ENCODE measurements around the gene MPG. TPM values are rescaled to one million over a fixed set of nuclear protein-coding genes. Genes with fewer than 3 reads are reported as not detected.

The MPG gene
- total RNA-seq, 2 experiments from 2014 or later, result 45.8 to 48.1 TPM

GRCh38 chr16:85865-86264, 7.8 kb downstream of the MPG start:
- peaks cover 22% of the 10 kb centered on the region for H3K4me1 Mint-ChIP-seq
- H3K36me3 Mint-ChIP-seq, result peaks cover 9% of the 10 kb centered on the region
- peak overlapping the region; percentile 16 for H3K27ac Mint-ChIP-seq
- no peaks in the 10 kb centered on the region for H3K9me3 Mint-ChIP-seq
- no peaks in the 10 kb centered on the region for H3K27me3 Mint-ChIP-seq
- ATAC-seq (ENCODE audit: low read depth), result no peak
- H3K4me3 Mint-ChIP-seq, result no peak overlapping the region
- POLR2A ChIA-PET, result interaction anchor here (0.6 kb wide), 1 partner anchor 135 kb away, joined by 3 read pairs; no protein-coding TSS in a partner anchor
- DNase-seq, result no peak

- Mint-ChIP-seq H3K27ac (peak overlapping the region; percentile 16), H3K27me3 (no peaks in the 10 kb centered on the region)
Measured at GRCh38 chr16:86483-86952, 8.5 kb downstream of the MPG start.

GRCh38 chr16:88613-89012, 10.6 kb downstream of the MPG start:
- DNase-seq (no peak), ATAC-seq (ENCODE audit: low read depth) (no peak)
- peaks cover 7% of the 10 kb centered on the region for H3K36me3 Mint-ChIP-seq
- no peaks in the 10 kb centered on the region for H3K9me3 Mint-ChIP-seq
- H3K27me3 Mint-ChIP-seq, result no peaks in the 10 kb centered on the region
- H3K27ac Mint-ChIP-seq, result no peak overlapping the region
- H3K4me3 Mint-ChIP-seq, result no peak overlapping the region
- H3K4me1 Mint-ChIP-seq, result peaks cover 22% of the 10 kb centered on the region
- POLR2A ChIA-PET, result no interaction called here

More at GRCh38 chr16:86483-86952, 8.5 kb downstream of the MPG start:
- H3K4me1 Mint-ChIP-seq, result peaks cover 22% of the 10 kb centered on the region
- no peak overlapping the region for H3K4me3 Mint-ChIP-seq
- ATAC-seq (ENCODE audit: low read depth), result no peak
- POLR2A ChIA-PET, result no interaction called here
- no peaks in the 10 kb centered on the region for H3K9me3 Mint-ChIP-seq
- no peak for DNase-seq
- H3K36me3 Mint-ChIP-seq, result peaks cover 9% of the 10 kb centered on the region

GRCh38 chr16:89391-90302, 11.6 kb downstream of the MPG start:
- no peak for ATAC-seq (ENCODE audit: low read depth)
- Mint-ChIP-seq H3K27ac (no peak overlapping the region), H3K4me3 (no peak overlapping the region), H3K36me3 (peaks cover 2% of the 10 kb centered on the region), H3K9me3 (no peaks in the 10 kb centered on the region), H3K27me3 (no peaks in the 10 kb centered on the region), H3K4me1 (peaks cover 11% of the 10 kb centered on the region)
- POLR2A ChIA-PET, result no interaction called here
- no peak for DNase-seq

DNA sequence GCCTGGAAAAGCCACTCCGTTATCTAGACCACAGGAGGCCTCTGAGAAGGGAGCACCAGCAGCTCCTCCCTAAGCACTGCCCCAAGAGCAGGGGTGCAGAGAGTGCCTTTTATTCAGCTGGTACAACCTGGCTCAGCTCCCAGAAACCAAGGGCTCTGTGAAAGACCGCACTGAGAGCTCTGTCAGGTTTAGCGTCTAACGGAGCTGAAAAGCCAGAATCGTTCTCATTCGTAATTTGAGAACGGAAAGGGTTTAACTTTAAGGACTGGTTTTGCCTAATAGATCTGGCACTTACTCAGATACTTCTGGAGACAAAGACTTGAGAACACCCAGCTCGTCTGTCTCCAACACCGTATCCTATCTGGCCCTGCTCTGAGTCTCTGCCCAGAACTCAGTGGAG, 13.5 kb downstream of the MPG start:
- H3K4me1 Mint-ChIP-seq, result peaks cover 1% of the 10 kb centered on the region
- no peak overlapping the region for H3K27ac Mint-ChIP-seq
- no peaks in the 10 kb centered on the region for H3K27me3 Mint-ChIP-seq
- no peak overlapping the region for H3K4me3 Mint-ChIP-seq
- ATAC-seq (ENCODE audit: low read depth) (no peak), DNase-seq (no peak)
- H3K36me3 Mint-ChIP-seq, result peaks cover 2% of the 10 kb centered on the region
- H3K9me3 Mint-ChIP-seq, result no peaks in the 10 kb centered on the region
- POLR2A ChIA-PET, result interaction anchor here (0.6 to 1.0 kb wide), 2 partner anchors 8 to 13 kb away, joined by 3 read pairs; partner anchors contain the start of gene MPG

- ATAC-seq (ENCODE audit: low read depth) (no peak), DNase-seq (no peak)
- H3K4me1 Mint-ChIP-seq, result peaks cover 5% of the 10 kb centered on the region
- H3K9me3 Mint-ChIP-seq, result no peaks in the 10 kb centered on the region
- no peaks in the 10 kb centered on the region for H3K36me3 Mint-ChIP-seq
- no peak overlapping the region for H3K27ac Mint-ChIP-seq
- no peaks in the 10 kb centered on the region for H3K27me3 Mint-ChIP-seq
- no peak overlapping the region for H3K4me3 Mint-ChIP-seq
- POLR2A ChIA-PET, result interaction anchor here (0.9 to 4.6 kb wide), 3 partner anchors 8 to 27 kb away, joined by 3 to 52 read pairs (median 6); partner anchors contain the start of gene MPG
Measured at GRCh38 chr16:92431-93339, 14.7 kb downstream of the MPG start.

- POLR2A ChIA-PET, result interaction anchor here (1.7 to 4.6 kb wide), 2 partner anchors 11 to 29 kb away, joined by 7 to 52 read pairs; no protein-coding TSS in a partner anchor
- ATAC-seq (ENCODE audit: low read depth) (no peak), DNase-seq (no peak)
- H3K4me3 Mint-ChIP-seq, result no peak overlapping the region
- H3K27me3 Mint-ChIP-seq, result no peaks in the 10 kb centered on the region
- no peak overlapping the region for H3K27ac Mint-ChIP-seq
- peaks cover 5% of the 10 kb centered on the region for H3K4me1 Mint-ChIP-seq
- no peaks in the 10 kb centered on the region for H3K36me3 Mint-ChIP-seq
- H3K9me3 Mint-ChIP-seq, result no peaks in the 10 kb centered on the region
Measured at GRCh38 chr16:94918-95265, 16.9 kb downstream of the MPG start.

- no peaks in the 10 kb centered on the region for H3K36me3 Mint-ChIP-seq
- H3K9me3 Mint-ChIP-seq, result no peaks in the 10 kb centered on the region
- peak overlapping the region; percentile 40 for H3K27ac Mint-ChIP-seq
- DNase-seq (peak; percentile 96), ATAC-seq (ENCODE audit: low read depth) (peak; percentile 93)
- POLR2A ChIA-PET, result interaction anchor here (0.6 to 4.6 kb wide), 10 partner anchors 20 to 304 kb away, joined by 3 to 52 read pairs (median 4); partner anchors contain the start of genes POLR3K, RHBDF1 and SNRNP25
- peaks cover 5% of the 10 kb centered on the region for H3K4me1 Mint-ChIP-seq
- no peaks in the 10 kb centered on the region for H3K27me3 Mint-ChIP-seq
- H3K4me3 Mint-ChIP-seq, result no peak overlapping the region
Measured at GRCh38 chr16:96935-97381, 18.9 kb downstream of the MPG start.

DNA sequence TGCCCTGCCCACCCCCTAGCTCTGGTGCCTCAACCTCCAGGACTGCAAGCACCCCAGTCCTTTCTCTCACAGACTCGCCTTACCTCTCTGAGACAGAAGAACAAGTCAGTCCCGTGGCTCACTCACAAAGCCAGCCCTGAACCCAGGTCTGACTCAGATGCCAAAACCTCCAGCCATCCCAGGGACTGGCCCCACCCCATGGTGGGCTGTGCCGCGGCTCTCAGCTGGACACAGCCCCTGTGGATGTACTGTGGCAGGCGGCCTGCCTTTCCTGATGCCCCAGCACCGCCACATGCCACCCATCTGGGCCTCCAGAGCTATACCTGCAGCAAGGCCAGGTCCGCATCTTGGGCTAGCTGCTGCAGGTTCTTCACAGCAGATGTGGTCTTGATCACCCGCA, 19.8 kb downstream of the MPG start:
- DNase-seq, result no peak
- POLR2A ChIA-PET, result interaction anchor here (0.7 to 4.6 kb wide), 3 partner anchors 20 to 42 kb away, joined by 3 to 52 read pairs (median 3); no protein-coding TSS in a partner anchor
- no peak overlapping the region for H3K27ac Mint-ChIP-seq

GRCh38 chr16:100989-101388, 23.0 kb downstream of the MPG start:
- no peak overlapping the region for H3K4me3 Mint-ChIP-seq
- H3K4me1 Mint-ChIP-seq, result peaks cover 3% of the 10 kb centered on the region
- no peak for ATAC-seq (ENCODE audit: low read depth)
- H3K27ac Mint-ChIP-seq, result no peak overlapping the region
- H3K36me3 Mint-ChIP-seq, result no peaks in the 10 kb centered on the region
- no peaks in the 10 kb centered on the region for H3K27me3 Mint-ChIP-seq
- no peak for DNase-seq
- POLR2A ChIA-PET, result no interaction called here
- no peaks in the 10 kb centered on the region for H3K9me3 Mint-ChIP-seq

More for the DNA sequence above, 19.8 kb downstream of the MPG start:
- Mint-ChIP-seq H3K9me3 (no peaks in the 10 kb centered on the region), H3K4me3 (no peak overlapping the region), H3K27me3 (no peaks in the 10 kb centered on the region), H3K36me3 (no peaks in the 10 kb centered on the region), H3K4me1 (peaks cover 5% of the 10 kb centered on the region)
- no peak for ATAC-seq (ENCODE audit: low read depth)

DNA sequence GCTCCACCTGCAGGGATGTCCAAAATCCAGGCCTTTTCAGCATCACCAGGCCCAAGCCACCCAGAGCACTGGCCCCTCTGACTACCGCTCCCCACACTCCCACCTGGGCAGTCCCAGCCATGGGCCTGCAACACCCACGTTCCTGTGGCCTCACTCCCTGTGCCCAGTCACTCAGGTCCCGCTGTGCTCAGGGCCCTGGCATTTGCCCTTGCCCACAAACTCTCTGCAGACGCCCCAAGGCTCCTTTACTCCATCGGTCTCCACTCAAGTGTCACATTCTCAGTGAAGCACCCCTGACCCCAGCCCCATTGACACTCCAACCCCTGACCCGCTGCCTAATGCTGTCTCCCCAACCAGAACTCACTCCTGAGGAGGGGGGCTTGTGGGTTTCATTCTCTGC, 23.6 kb downstream of the MPG start:
- Mint-ChIP-seq H3K27me3 (no peaks in the 10 kb centered on the region), H3K4me3 (no peak overlapping the region), H3K4me1 (peaks cover 3% of the 10 kb centered on the region), H3K36me3 (no peaks in the 10 kb centered on the region), H3K27ac (no peak overlapping the region), H3K9me3 (no peaks in the 10 kb centered on the region)
- POLR2A ChIA-PET, result no interaction called here
- ATAC-seq (ENCODE audit: low read depth) (no peak), DNase-seq (no peak)

DNA sequence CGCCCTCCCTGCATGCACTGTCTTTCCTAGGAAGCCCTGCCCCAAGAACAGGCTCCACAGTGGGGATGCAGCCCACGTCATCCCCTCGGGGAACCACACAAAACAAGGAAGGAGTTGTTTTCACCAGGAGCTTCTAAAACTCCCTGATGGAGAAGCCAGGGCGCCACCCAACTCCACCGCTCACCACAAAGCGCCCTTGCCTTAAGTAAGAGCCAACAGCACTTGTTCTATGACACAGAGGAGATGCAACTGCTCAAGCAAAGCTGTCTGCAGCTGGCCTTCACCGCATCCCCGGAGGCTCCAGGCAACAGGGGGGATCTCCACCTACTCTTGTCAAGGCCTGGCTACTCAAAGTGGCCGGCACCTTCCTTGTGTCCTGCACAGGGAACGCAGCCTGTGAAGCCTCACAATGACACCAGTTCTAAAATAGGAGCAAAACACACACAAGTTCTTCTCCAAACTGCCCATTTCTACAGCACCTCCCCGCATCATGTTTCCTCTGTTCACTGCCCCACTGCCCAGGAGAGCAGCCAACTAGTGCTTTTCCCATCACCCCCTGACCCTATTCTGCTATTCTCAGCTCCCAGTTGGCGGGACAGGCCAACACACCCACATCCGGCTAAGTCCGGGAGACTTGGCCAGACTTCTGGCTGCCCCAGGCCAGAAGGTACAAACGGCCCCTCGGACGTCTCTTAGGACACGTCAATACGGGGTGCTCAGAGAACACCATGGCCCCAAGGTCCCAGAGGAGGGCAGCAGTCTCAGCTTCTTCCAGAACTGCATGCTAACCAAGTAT, 24.2 kb downstream of the MPG start:
- Mint-ChIP-seq H3K4me1 (no peaks in the 10 kb centered on the region), H3K27ac (no peak overlapping the region), H3K36me3 (no peaks in the 10 kb centered on the region), H3K9me3 (no peaks in the 10 kb centered on the region), H3K4me3 (no peak overlapping the region), H3K27me3 (no peaks in the 10 kb centered on the region)
- DNase-seq (no peak), ATAC-seq (ENCODE audit: low read depth) (no peak)
- POLR2A ChIA-PET, result no interaction called here

Measured in activated naive CD8-positive, alpha-beta T cell treated with anti-CD3 and anti-CD28 coated beads, Interleukin-2, amount 10 ng/mL, durations not matched to agents 7 days and 5 days (primary cell).